Stimulated activated CD4-positive, alpha-beta T cell treated with anti-CD3 and anti-CD28 coated beads, Interleukin-2, amount 100 ng/mL, for 24 hours (primary cell): ENCODE results near the gene FMNL1.
A peak's percentile ranks its signal among the peaks of the same experiment; 100 is the strongest.
"Not testable (repeated sequence)": the region's sequence is repeated elsewhere in the genome, so short reads cannot be mapped to it uniquely, and the experiment has no call there.

Source experiments
- DNase-seq, 2 donors: peaks; one replicate each; pipeline ENCODE4 v3.0.0-alpha.2; 2020

FMNL1 gene

DNA sequence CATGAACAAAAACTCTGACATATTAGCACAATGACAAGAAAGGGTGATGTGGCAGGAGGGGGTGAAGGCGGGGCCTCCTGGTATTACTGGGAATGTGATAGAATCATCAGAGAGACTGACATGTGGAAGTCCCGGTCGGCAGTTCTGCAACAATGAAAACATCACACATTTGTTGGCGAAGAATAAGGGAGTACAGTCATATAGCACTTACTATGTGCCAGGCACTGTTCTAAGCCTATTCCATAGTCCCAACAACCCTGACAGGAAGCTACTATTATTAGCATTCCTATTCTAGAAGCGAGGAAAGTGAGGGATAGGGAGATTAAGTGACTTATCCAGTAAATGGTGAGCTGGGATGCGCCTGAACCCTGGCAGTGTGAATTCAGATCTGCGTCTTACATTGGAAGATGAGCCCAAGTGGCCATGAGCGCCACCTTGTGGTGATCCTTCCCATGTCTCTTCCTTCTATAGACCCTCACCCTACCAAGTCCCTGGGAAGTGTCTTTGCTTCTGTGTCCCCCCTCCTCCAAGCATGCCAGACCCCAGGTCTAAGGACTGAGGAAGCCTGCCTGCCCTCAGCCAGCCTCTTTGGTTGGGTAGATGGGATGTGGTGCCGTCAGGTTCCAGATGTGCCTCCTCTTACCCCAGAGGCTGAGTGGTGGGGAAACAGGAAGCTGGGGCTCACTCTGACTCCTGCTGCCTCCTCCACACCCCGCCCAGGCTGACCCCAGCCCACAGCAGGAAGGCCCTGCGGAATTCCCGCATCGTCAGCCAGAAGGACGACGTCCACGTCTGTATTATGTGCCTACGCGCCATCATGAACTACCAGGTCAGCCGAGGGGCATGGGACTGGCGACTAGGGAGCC is 14.0 kb downstream of the FMNL1 start:
- peak; percentile 86 to 87 for DNase-seq

- DNase-seq = no peak
Observed at GRCh38 chr17:45236282-45236606, 14.6 kb downstream of the FMNL1 start.

DNA sequence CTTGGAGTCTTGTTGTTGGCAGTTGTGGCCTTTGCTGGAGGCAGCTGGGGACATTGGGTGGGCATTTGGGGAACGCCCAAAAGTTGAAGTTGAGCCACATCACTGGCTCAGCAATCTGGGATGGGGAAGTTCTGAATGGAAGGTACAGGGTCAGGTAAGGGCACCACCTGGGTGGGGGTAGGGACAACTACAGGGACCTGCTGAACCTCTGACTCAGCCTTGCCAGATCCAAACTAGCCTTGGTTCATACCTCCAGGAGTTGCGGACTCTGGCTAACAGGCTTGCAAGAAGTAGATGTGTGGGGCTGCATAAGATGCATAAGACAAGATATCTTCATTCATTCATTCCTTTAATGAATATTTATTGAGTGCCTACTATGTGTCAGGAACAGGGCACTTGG is 16.0 kb downstream of the FMNL1 start:
- no peak for DNase-seq

- no peak for DNase-seq
Observed at GRCh38 chr17:45238155-45238774, 16.6 kb downstream of the FMNL1 start.

GRCh38 chr17:45240905-45241327 is 19.2 kb downstream of the FMNL1 start:
- DNase-seq = no peak

- no peak for DNase-seq
Observed at GRCh38 chr17:45241328-45242028, 19.8 kb downstream of the FMNL1 start.

GRCh38 chr17:45242029-45242414 is 20.3 kb downstream of the FMNL1 start:
- DNase-seq = no peak

GRCh38 chr17:45243750-45244149 is 22.1 kb downstream of the FMNL1 start:
- no peak for DNase-seq

- no peak for DNase-seq
Observed at GRCh38 chr17:45244725-45245656, 23.3 kb downstream of the FMNL1 start.

GRCh38 chr17:45246338-45246737 is 24.7 kb downstream of the FMNL1 start:
- no peak for DNase-seq

- DNase-seq = peak in 1 of 2 donors; percentile 46
Observed at GRCh38 chr17:45246861-45247428, 25.3 kb downstream of the FMNL1 start.

GRCh38 chr17:45247429-45248131 is 25.9 kb downstream of the FMNL1 start:
- peak; percentile 96 to 99 for DNase-seq

DNA sequence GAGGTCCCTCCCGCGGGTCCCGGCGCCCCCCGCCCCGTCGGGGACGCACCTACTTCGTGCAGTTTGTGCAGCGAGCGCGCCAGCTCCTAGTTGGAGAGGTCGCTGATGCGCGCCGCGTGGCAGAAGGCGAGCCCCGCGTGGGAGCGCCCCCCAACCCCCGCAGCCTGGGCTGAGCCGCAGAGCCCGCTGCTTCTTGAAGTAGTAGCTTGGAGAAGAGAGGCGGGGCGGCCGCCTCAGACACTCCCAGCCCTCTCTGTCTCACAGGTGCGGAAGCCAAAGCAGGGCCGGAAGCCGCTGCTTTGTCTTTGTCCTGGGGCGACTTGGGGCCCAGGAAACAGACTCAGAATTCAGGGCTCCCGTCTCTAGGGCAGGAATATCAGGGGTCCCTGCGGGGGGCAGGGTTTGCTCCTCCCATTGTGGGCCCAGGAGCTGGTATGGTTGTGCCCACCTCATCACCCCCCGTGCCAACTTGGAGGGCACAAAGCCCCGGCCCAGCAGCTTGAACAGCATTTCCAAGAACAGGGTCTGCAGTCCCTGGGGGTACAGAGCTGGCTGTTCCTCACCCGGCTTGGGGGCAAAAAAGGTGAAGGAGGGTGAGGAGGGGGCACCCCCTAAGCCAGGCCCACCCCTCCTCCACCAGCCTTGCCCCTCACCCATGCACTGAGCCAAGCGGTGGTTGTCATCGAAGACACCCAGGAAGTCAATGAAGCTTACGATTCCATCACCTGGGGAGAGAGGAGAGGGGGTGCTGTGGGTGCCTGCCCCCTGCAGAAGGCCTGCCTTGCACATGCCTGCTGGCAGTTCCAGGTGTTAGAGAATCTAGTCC is 26.7 kb downstream of the FMNL1 start:
- DNase-seq = peak; percentile 76 to 79

DNA sequence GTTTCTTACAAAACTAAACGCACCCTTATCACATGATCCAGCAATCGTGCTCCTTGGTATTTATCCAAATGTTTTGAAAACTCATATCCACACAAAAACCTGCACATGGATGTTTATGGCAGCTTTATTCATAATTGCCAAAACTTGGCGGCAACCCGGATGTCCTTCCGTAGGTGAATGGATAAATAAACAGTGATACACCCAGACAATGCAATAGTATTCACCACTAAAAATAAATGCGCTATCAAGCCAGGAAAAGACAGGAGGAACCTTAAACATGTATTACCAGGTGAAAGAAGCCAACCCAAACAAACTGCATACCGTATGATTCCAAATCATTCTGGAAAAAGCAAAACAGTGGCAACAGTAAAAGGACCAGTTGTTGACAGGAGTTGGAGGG is 30.2 kb downstream of the FMNL1 start:
- no peak for DNase-seq

DNA sequence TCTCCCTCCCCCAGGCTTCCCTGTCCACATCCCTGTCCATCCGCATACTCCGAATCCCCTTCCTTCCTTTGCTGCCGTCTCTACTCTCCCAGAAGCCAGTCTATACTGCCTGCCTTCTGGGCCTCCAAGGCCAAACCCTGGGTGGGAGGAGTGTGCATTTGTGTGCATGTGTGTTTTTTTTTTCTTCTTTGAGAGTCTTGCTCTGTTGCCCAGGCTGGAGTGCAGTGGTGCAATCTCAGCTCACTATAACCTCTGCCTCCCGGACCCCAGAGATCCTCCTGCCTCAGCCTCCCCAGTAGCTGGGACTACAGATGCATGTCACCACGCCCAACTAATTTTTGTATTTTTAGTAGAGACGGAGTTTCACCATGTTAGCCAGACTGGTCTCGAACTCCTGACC is 31.6 kb downstream of the FMNL1 start:
- DNase-seq = not testable (repeated sequence)

DNA sequence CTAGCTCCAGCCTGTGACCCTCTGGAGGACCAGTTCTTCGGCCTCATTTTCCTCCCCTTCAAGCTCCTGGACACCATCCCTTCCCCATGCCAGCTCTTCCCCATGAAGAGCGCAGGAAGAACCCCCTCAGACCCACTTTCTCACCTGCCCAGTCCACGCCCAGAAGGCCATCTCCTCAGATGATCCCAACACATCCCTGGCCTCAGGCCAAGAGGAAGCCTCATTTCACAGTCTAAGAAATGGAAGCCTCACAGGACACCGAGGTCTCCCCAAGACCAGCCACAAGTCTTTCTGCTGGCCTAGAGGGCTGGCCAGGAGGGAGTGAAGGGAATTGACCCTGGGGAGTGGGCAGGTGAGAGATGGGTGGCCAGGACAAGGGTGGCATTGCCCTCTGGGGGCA is 32.2 kb downstream of the FMNL1 start:
- DNase-seq = no peak

GRCh38 chr17:45255358-45255757 is 33.7 kb downstream of the FMNL1 start:
- DNase-seq = no peak

GRCh38 chr17:45256114-45256966 is 34.7 kb downstream of the FMNL1 start:
- no peak for DNase-seq

- DNase-seq = no peak
Observed at GRCh38 chr17:45257115-45257514, 35.4 kb downstream of the FMNL1 start.

GRCh38 chr17:45258981-45259380 is 37.3 kb downstream of the FMNL1 start:
- no peak for DNase-seq
